Prostate gland (tissue), 2 donors: ENCODE results near the gene LDLRAD4. TPM values are rescaled to one million over a fixed set of nuclear protein-coding genes. Genes with fewer than 3 reads are reported as not detected.

Source experiments
- DNase-seq: peaks from one replicate; pipeline ENCODE4 v3.0.0-alpha.2; 2019; ENCODE audit warnings: low spot score
- H3K27ac ChIP-seq, 2 donors: fragments of 200-600 bp; sonication (generic); 2 replicates each; pipeline ENCODE4 v1.5.1; 2017 to 2019
- H3K27me3 ChIP-seq: fragments of 200-600 bp; sonication (generic); replicated peaks from 2 replicates; pipeline ENCODE4 v1.5.1; 2019; ENCODE audit not compliant: insufficient read depth
- H3K36me3 ChIP-seq, 2 donors: fragments of 200-600 bp; sonication (generic); 1 replicate in 1 of 2; 2 replicates in 1 of 2; pipeline versions ENCODE4 v1.5.1 to v1.8.1; 2017 to 2019
- H3K4me1 ChIP-seq: fragments of 200-600 bp; sonication (generic); replicated peaks from 2 replicates; pipeline ENCODE4 v1.5.1; 2019
- H3K4me3 ChIP-seq, 2 donors: fragments of 200-600 bp; sonication (generic); 2 replicates each; pipeline ENCODE4 v1.5.1; 2017 to 2019
- H3K9me3 ChIP-seq: fragments of 200-600 bp; sonication (generic); 2 replicates; pipeline ENCODE4 v1.5.1; 2017
- CTCF ChIP-seq, 4 experiments: fragments of 200-600 bp in 2 of 4; fragments of 450-650 bp in 2 of 4; sonication (generic) in 2 of 4; IDR thresholded peaks; 1 replicate in 3 of 4; 2 replicates in 1 of 4; pipeline ENCODE4 v1.5.1; 2016 to 2019; ENCODE audit warnings: antibody characterized with exemption in 4 of 4, mild to moderate bottlenecking in 2 of 4, moderate library complexity in 2 of 4
- POLR2A ChIP-seq: fragments of 450-650 bp; IDR thresholded peaks from one replicate; pipeline ENCODE4 v1.6.1; 2016; ENCODE audit warnings: antibody characterized with exemption, mild to moderate bottlenecking
- POLR2AphosphoS5 ChIP-seq: sonication (generic); formaldehyde crosslinking; IDR thresholded peaks from one replicate; pipeline ENCODE4 v1.6.1; 2017; ENCODE audit warnings: antibody characterized with exemption
- WGBS: methylation state at CpG from one replicate; pipeline ENCODE4 v1.1.5; 2018; 5-methylcytosine and 5-hydroxymethylcytosine counted together
- intact Hi-C: fragments of 100-400 bp; cut with DNase I; formaldehyde crosslinking; loops from one replicate; pipeline ENCODE4 v1.14.2; 2022
- total RNA-seq, 2 donors: library from RNA; depleted of rRNA; stranded (reverse); fragments of >200 nt; gene quantifications; one replicate each; pipeline ENCODE4 v1.1.0, GENCODE V29; 2016

Gene LDLRAD4
- total RNA-seq, 2 donors from 2014 or later = 59.9 to 107 TPM

DNA sequence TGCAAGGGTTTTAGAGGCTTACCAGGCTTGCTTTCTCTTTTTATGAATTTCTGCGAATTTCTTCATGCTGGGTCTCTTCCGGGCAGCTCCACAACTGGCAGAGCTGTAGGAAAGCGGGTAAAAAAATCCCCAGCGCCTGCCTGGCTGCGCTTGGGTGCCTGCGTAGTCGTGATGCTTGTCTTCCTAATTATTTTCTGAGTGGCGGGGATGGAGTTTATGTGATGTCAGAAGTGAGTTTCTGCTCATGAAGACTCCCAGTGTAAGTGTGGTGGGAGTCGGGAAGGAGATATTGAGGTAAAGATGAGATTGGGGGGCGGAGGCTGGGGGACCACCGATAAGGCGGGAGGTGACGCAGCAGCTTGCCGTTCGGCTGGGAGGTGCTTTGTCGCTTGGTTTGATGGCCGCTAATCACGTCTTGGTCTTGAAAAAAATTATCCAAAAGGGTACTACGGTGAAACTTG is 229.8 kb downstream of the LDLRAD4 start:
- intact Hi-C loops = loop anchor here (5.0 to 10.0 kb wide), 2 partner anchors 56 to 231 kb away; partner anchors contain the start of gene LDLRAD4
- WGBS = 87% methylated on average over 19 of the region's 19 CpGs
- DNase-seq = no peak

GRCh38 chr18:13449651-13450050 is 231.1 kb downstream of the LDLRAD4 start:
- Histone ChIP-seq H3K9me3 (no peaks in the 10 kb centered on the region), H3K4me3 (no peak overlapping the region), H3K36me3 (no peaks in the 10 kb centered on the region), H3K4me1 (no peaks in the 10 kb centered on the region), H3K27me3 (no peaks in the 10 kb centered on the region), H3K27ac (no peak overlapping the region)
- no peak for DNase-seq
- intact Hi-C loops = loop anchor here (5.0 to 10.0 kb wide), 3 partner anchors 55 to 232 kb away; partner anchors contain the start of gene LDLRAD4
- TF ChIP-seq POLR2A = no peak
- TF ChIP-seq CTCF (IDR thresholded peaks at IDR 0.05) = no peak
- no peak for TF ChIP-seq POLR2AphosphoS5
- 95% methylated on average over 9 of the region's 9 CpGs for WGBS

More for the DNA sequence above, 229.8 kb downstream of the LDLRAD4 start:
- no peaks in the 10 kb centered on the region for H3K27me3 ChIP-seq
- no peaks in the 10 kb centered on the region for H3K9me3 ChIP-seq
- no peak overlapping the region for H3K4me3 ChIP-seq
- H3K27ac ChIP-seq = no peak overlapping the region
- TF ChIP-seq POLR2A (no peak), POLR2AphosphoS5 (no peak), CTCF (IDR thresholded peaks at IDR 0.05) (no peak)
- H3K4me1 ChIP-seq = no peaks in the 10 kb centered on the region
- H3K36me3 ChIP-seq = no peaks in the 10 kb centered on the region

DNA sequence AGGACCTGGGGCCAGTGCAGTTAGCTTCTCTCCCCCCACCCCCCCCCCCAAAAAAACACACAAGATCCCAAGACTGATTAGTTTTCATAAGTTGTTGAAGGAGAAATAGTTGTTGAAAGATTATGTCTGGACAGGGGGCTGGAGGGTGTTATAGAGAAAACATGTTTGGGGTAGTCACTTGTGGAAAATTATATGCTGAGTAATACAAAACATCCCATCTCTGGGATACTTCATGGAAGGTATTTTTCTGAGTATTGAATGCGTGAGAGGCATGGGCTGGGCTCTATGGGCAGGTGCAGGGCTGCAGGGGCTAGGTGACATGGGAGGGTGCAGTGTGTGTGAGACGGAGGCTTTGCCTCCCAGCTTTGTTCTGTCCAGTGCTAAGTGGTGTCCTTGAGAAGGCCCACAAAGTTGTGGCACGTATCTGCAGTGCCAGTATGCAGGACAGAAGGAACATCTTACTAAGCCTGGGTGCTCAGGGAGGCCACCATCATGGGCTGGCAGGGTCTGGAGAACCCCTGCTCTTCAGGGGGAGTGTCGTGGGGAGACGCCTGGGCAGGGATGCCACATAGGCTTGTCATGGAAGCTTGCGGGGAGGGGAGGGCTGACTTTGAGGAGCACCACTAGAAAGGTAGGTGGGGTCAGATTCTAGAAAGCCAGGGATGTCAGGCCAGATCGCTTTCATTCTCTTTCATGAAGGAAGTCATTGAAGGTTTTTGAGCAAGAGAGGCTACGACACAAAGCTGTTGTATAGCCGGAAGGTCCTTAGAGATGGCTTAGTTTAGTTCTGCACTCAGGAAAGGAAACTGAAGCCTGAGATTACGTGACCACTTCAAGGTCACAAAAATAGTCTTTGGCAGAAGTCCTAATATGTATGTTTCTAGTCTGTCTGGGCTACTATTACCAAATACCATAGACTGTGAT is 232.0 kb downstream of the LDLRAD4 start:
- H3K9me3 ChIP-seq = no peaks in the 10 kb centered on the region
- H3K27ac ChIP-seq = no peak overlapping the region
- no peaks in the 10 kb centered on the region for H3K36me3 ChIP-seq
- TF ChIP-seq POLR2AphosphoS5 = no peak
- H3K27me3 ChIP-seq = no peaks in the 10 kb centered on the region
- no peak for DNase-seq
- 87% methylated on average over 10 of the region's 10 CpGs for WGBS
- H3K4me3 ChIP-seq = no peak overlapping the region
- H3K4me1 ChIP-seq = no peaks in the 10 kb centered on the region
- intact Hi-C loops = loop anchor here (10.0 kb wide), 1 partner anchor 174 kb away; no protein-coding TSS in a partner anchor

DNA sequence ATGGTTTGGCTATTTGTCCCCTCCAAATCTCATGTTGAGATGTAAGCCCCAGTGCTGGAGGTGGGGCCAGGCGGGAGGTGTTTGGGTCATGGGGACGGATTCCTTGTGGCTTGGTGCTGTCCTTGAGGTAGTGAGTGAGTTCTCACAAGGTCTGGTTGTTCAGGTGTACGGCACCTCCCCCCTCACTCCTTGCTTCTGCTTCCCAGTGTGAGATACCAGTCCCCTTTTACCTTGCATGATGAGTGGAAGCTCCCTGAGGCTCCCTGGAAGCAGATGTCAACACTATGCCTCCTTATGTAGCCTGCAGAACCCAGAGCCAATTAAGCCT is 232.6 kb downstream of the LDLRAD4 start:
- Histone ChIP-seq H3K27me3 (no peaks in the 10 kb centered on the region), H3K36me3 (no peaks in the 10 kb centered on the region), H3K4me1 (no peaks in the 10 kb centered on the region), H3K9me3 (no peaks in the 10 kb centered on the region), H3K4me3 (no peak overlapping the region), H3K27ac (no peak overlapping the region)
- no peak for DNase-seq
- intact Hi-C loops = loop anchor here (10.0 kb wide), 1 partner anchor 174 kb away; no protein-coding TSS in a partner anchor
- WGBS = 96% methylated on average over 3 of the region's 3 CpGs
- TF ChIP-seq POLR2AphosphoS5 = no peak
- TF ChIP-seq POLR2A = no peak
- no peak for TF ChIP-seq CTCF (IDR thresholded peaks at IDR 0.05)

DNA sequence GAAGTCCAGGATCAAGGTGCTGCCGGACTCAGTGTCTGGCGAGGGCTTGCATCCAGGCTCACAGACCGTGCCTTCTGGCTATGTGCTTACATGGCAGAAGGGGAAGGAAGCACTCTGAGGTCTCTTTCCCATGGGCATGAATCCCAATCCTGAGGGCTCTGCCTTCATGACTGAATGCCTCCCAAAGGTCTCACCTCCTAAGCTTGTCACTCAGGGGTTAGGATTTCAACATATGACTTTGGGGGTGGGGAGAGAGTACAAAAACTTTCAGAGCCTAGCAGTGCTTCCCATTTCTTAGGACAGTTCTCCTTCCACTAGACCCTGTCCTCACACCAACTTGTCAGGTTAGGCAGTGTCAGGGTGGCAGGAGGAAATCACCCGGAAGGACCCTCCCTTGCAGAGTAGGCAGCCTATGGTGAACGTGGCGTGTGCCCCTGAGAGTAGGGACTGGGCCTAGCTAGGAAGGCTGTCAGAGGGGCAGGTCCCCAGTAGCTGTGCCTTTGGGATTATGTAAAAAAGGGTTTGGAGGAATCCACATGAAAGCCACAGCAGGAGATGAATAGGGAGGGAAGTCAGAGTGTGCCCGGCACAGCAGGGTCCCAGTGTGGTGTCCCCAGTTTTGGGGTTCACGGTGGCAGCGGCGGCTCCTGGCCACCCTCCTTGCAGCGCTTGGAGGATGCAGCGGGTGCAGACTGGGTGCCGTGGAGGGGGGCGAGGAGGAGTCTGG is 233.3 kb downstream of the LDLRAD4 start:
- Histone ChIP-seq H3K4me1 (no peaks in the 10 kb centered on the region), H3K27ac (no peak overlapping the region), H3K9me3 (no peaks in the 10 kb centered on the region), H3K27me3 (no peaks in the 10 kb centered on the region), H3K36me3 (no peaks in the 10 kb centered on the region), H3K4me3 (no peak overlapping the region)
- DNase-seq = no peak
- 85% methylated on average over 14 of the region's 14 CpGs for WGBS
- no peak for TF ChIP-seq POLR2A
- no peak for TF ChIP-seq POLR2AphosphoS5
- no peak for TF ChIP-seq CTCF (IDR thresholded peaks at IDR 0.05)
- intact Hi-C loops = loop anchor here (10.0 kb wide), 1 partner anchor 173 kb away; no protein-coding TSS in a partner anchor
